NCI-H460 (cell line): ENCODE data around the gene TNF. TPM values are rescaled to one million over a fixed set of nuclear protein-coding genes. Genes with fewer than 3 reads are reported as not detected.

Experiments
- DNase-seq: peaks from one replicate; pipeline ENCODE4 v3.0.0-alpha.2; 2016; ENCODE audit warnings: low read depth; ENCODE audit errors: extremely low read depth
- small RNA-seq, 2 experiments: library from RNA; depleted of rRNA; stranded (forward); fragments of <200 nt; gene quantifications; one replicate each; pipeline ENCODE3, GENCODE V24; 2014
- total RNA-seq: library from RNA; depleted of rRNA; stranded (reverse); fragments of >200 nt; shearing (Covaris generic); gene quantifications from 2 replicates; pipeline ENCODE4 v1.2.3, GENCODE V29; 2014; rRNA removed

The TNF gene
- total RNA-seq, 1 experiment from 2014 or later = not detected

- no peak for DNase-seq
These were observed 47.3 kb downstream of the TNF start for GRCh38 chr6:31622684-31623091.

- DNase-seq = no peak
These were observed 48.7 kb downstream of the TNF start for GRCh38 chr6:31624070-31624469.

GRCh38 chr6:31626952-31627351, 51.6 kb downstream of the TNF start:
- no peak for DNase-seq

- no peak for DNase-seq
These were observed 52.4 kb downstream of the TNF start for GRCh38 chr6:31627690-31628287.

Small RNA genes lying within 50 kb of the gene (small RNA-seq; reads per million reads assigned to genes)
- gene SNORA38 = 8.5 to 24.7 reads per million in 2 experiments
- 51.0 to 234 reads per million in 2 experiments for gene SNORD117
- 0 reads per million in 2 experiments for gene SNORD84
- 0 reads per million in 2 experiments for gene UQCRHP1

Other genes starting within 250 kb of the TNF start
- 125 and 133 TPM in 2 replicates for gene HLA-B, start 218.4 kb upstream of the TNF start, total RNA-seq
- 13.7 and 15.2 TPM in 2 replicates for gene MICA, start 172.0 kb upstream of the TNF start, total RNA-seq
- 6.5 and 6.8 TPM in 2 replicates for gene MICB, start 77.4 kb upstream of the TNF start, total RNA-seq
- not detected in 2 replicates for gene MCCD1, start 46.6 kb upstream of the TNF start, total RNA-seq
- 488 and 493 TPM in 2 replicates for gene DDX39B, start 33.6 kb upstream of the TNF start, total RNA-seq
- 0.23 and 0.27 TPM in 2 replicates for gene ATP6V1G2, start 29.0 kb upstream of the TNF start, total RNA-seq
- gene NFKBIL1, start 28.0 kb upstream of the TNF start, total RNA-seq = 20.5 and 20.6 TPM in 2 replicates
- not detected in 2 replicates for gene LTA, start 3.3 kb upstream of the TNF start, total RNA-seq
- not detected in 2 replicates for gene LTB, start 6.9 kb downstream of the TNF start, total RNA-seq
- not detected in 2 replicates for gene LST1, start 10.7 kb downstream of the TNF start, total RNA-seq
- not detected in 2 replicates for gene NCR3, start 17.4 kb downstream of the TNF start, total RNA-seq
- gene AIF1, start 39.7 kb downstream of the TNF start, total RNA-seq = not detected in 2 replicates
- 68.9 and 72.2 TPM in 2 replicates for gene PRRC2A, start 45.1 kb downstream of the TNF start, total RNA-seq
- 113 and 133 TPM in 2 replicates for gene BAG6, start 77.1 kb downstream of the TNF start, total RNA-seq
- 2.4 and 2.8 TPM in 2 replicates for gene APOM, start 80.3 kb downstream of the TNF start, total RNA-seq
- gene C6orf47, start 85.2 kb downstream of the TNF start, total RNA-seq = 10.1 and 10.9 TPM in 2 replicates
- 11.6 and 11.7 TPM in 2 replicates for gene GPANK1, start 89.4 kb downstream of the TNF start, total RNA-seq
- 110 and 131 TPM in 2 replicates for gene CSNK2B, start 90.5 kb downstream of the TNF start, total RNA-seq
- 1.9 and 2.8 TPM in 2 replicates for gene LY6G5B, start 94.4 kb downstream of the TNF start, total RNA-seq
- gene LY6G5C, start 105.5 kb downstream of the TNF start, total RNA-seq = 0.95 and 1.3 TPM in 2 replicates
- gene ABHD16A, start 127.8 kb downstream of the TNF start, total RNA-seq = 40.5 and 55.7 TPM in 2 replicates
- not detected in 2 replicates for gene LY6G6F, start 131.3 kb downstream of the TNF start, total RNA-seq
- gene LY6G6D, start 139.8 kb downstream of the TNF start, total RNA-seq = not detected in 2 replicates
- gene LY6G6C, start 146.2 kb downstream of the TNF start, total RNA-seq = not detected in 2 replicates
- gene MPIG6B, start 147.8 kb downstream of the TNF start, total RNA-seq = not detected in 2 replicates
- 16.4 and 19.1 TPM in 2 replicates for gene DDAH2, start 153.7 kb downstream of the TNF start, total RNA-seq
- 376 and 448 TPM in 2 replicates for gene CLIC1, start 161.0 kb downstream of the TNF start, total RNA-seq
- 18.6 and 19.8 TPM in 2 replicates for gene MSH5, start 164.4 kb downstream of the TNF start, total RNA-seq
- 2.8 and 4.7 TPM in 2 replicates for gene SAPCD1, start 187.1 kb downstream of the TNF start, total RNA-seq
- gene VWA7, start 201.8 kb downstream of the TNF start, total RNA-seq = 0.47 and 0.81 TPM in 2 replicates
- 42.1 and 46.7 TPM in 2 replicates for gene VARS1, start 220.2 kb downstream of the TNF start, total RNA-seq
- gene LSM2, start 231.4 kb downstream of the TNF start, total RNA-seq = 62.6 and 64.3 TPM in 2 replicates
- 0.82 and 1.0 TPM in 2 replicates for gene HSPA1L, start 239.7 kb downstream of the TNF start, total RNA-seq
- 43.3 and 46.7 TPM in 2 replicates for gene HSPA1A, start 240.0 kb downstream of the TNF start, total RNA-seq